IMR-90 (cell line): ENCODE results near the gene FES. TPM values are rescaled to one million over a fixed set of nuclear protein-coding genes. Genes with fewer than 3 reads are reported as not detected.

Experiments
- ATAC-seq: fragments of 200-7000 bp; cut with Tn5 transposase; 2 replicates; pipeline ENCODE4 v1.9.1; 2020; ENCODE audit warnings: low read depth, mild to moderate bottlenecking, moderate library complexity
- BruUV-seq: library from RNA; stranded (reverse); fragments of 400-500 nt; replicated peaks from 2 replicates; lab custom pipeline; 2021; lab: Mats Ljungman, UMichigan
- CTCF ChIA-PET: fragments of 300-600 bp; formaldehyde crosslinking; extraction: SDS; loops from one replicate; lab custom pipeline; 2021; ENCODE audit warnings: antibody characterized with exemption; lab: Yijun Ruan, JAX
- POLR2A ChIA-PET: fragments of 300-600 bp; sonication (Branson Sonifier 250); formaldehyde crosslinking; loops from one replicate; lab custom pipeline; 2022; ENCODE audit warnings: antibody characterized with exemption; ENCODE audit not compliant: unreplicated experiment; lab: Charles Lee
- DNase-seq: peaks from one replicate; pipeline ENCODE4 v3.0.0; 2013
- H2AFZ ChIP-seq: replicated peaks from 2 replicates; pipeline ENCODE3; 2013; ENCODE audit warnings: low read length, mild to moderate bottlenecking; ENCODE audit not compliant: poor library complexity
- H2AK5ac ChIP-seq: 2 replicates; pipeline ENCODE4 v1.6.1; 2013; ENCODE audit warnings: low read depth, low read length, inconsistent platforms
- H2AK9ac ChIP-seq: replicated peaks from 2 replicates; pipeline ENCODE3; 2013; ENCODE audit warnings: mild to moderate bottlenecking, low read depth, low read length, moderate library complexity; ENCODE audit not compliant: poor library complexity
- H2BK120ac ChIP-seq: 2 replicates; pipeline ENCODE4 v1.6.1; 2013; ENCODE audit warnings: low read depth, low read length, inconsistent platforms
- H2BK15ac ChIP-seq: 3 replicates; pipeline ENCODE4 v1.6.1; 2013; ENCODE audit warnings: low read depth, low read length, inconsistent platforms
- H2BK20ac ChIP-seq: 2 replicates; pipeline ENCODE4 v1.6.1; 2013; ENCODE audit warnings: low read depth, mild to moderate bottlenecking, inconsistent platforms, low read length, moderate library complexity
- H2BK5ac ChIP-seq: 2 replicates; pipeline ENCODE4 v1.6.1; 2013; ENCODE audit warnings: mild to moderate bottlenecking, low read depth, low read length, inconsistent platforms; ENCODE audit not compliant: poor library complexity, severe bottlenecking
- H3K14ac ChIP-seq: replicated peaks from 2 replicates; pipeline ENCODE4 v1.6.1; 2013; ENCODE audit warnings: low read depth, low read length, inconsistent platforms
- H3K18ac ChIP-seq: 2 replicates; pipeline ENCODE4 v1.6.1; 2013; ENCODE audit warnings: low read depth, low read length, control low read depth
- H3K23ac ChIP-seq: 2 replicates; pipeline ENCODE4 v1.6.1; 2013; ENCODE audit warnings: low read depth, low read length, inconsistent platforms
- H3K27ac ChIP-seq: 2 replicates; pipeline ENCODE4 v1.5.1; 2013; ENCODE audit warnings: mild to moderate bottlenecking, control low read depth, low read length; ENCODE audit not compliant: insufficient read depth
- H3K27me3 ChIP-seq: 2 replicates; pipeline ENCODE4 v1.6.1; 2013; ENCODE audit warnings: low read length; ENCODE audit not compliant: control insufficient read depth, insufficient read depth
- H3K36me3 ChIP-seq: 2 replicates; pipeline ENCODE4 v1.6.1; 2013; ENCODE audit warnings: low read length, mixed read lengths; ENCODE audit not compliant: control insufficient read depth, insufficient read depth
- H3K4ac ChIP-seq: 2 replicates; pipeline ENCODE4 v1.6.1; 2013; ENCODE audit warnings: low read depth, low read length, inconsistent platforms
- H3K4me1 ChIP-seq: 2 replicates; pipeline ENCODE4 v1.6.1; 2013; ENCODE audit warnings: low read length, mixed read lengths; ENCODE audit not compliant: control insufficient read depth, insufficient read depth
- H3K4me2 ChIP-seq: 2 replicates; pipeline ENCODE4 v1.6.1; 2013; ENCODE audit warnings: low read depth, mild to moderate bottlenecking, control low read depth, low read length, moderate library complexity
- H3K4me3 ChIP-seq: 2 replicates; pipeline ENCODE4 v1.5.1; 2013; ENCODE audit warnings: low read depth, mild to moderate bottlenecking, control low read depth, low read length, moderate library complexity; ENCODE audit not compliant: insufficient read depth
- H3K56ac ChIP-seq: 2 replicates; pipeline ENCODE4 v1.6.1; 2013; ENCODE audit warnings: low read length, inconsistent platforms; ENCODE audit not compliant: insufficient read depth; ENCODE audit errors: extremely low read depth
- H3K79me1 ChIP-seq, 2 experiments: 2 replicates each; pipeline ENCODE4 v1.6.1; 2013; ENCODE audit warnings: low read length in 2 of 2, inconsistent platforms in 1 of 2, low read depth in 1 of 2
- H3K9ac ChIP-seq: 2 replicates; pipeline ENCODE4 v1.6.1; 2013; ENCODE audit warnings: low read depth, low read length, control low read depth
- H3K9me1 ChIP-seq: 2 replicates; pipeline ENCODE4 v1.6.1; 2013; ENCODE audit warnings: low read length, inconsistent platforms; ENCODE audit not compliant: insufficient read depth
- H3K9me3 ChIP-seq: 2 replicates; pipeline ENCODE4 v1.6.1; 2013; ENCODE audit warnings: low read length; ENCODE audit not compliant: control insufficient read depth, insufficient read depth
- H4K20me1 ChIP-seq: 2 replicates; pipeline ENCODE4 v1.6.1; 2013; ENCODE audit warnings: low read length, inconsistent platforms; ENCODE audit not compliant: insufficient read depth
- H4K5ac ChIP-seq: 2 replicates; pipeline ENCODE4 v1.6.1; 2013; ENCODE audit warnings: mild to moderate bottlenecking, low read depth, low read length, control low read depth
- H4K8ac ChIP-seq, 2 experiments: 2 replicates each; pipeline ENCODE4 v1.6.1; 2013; ENCODE audit warnings: low read depth in 2 of 2, low read length in 2 of 2, control low read depth in 1 of 2, inconsistent platforms in 1 of 2
- H4K91ac ChIP-seq: 2 replicates; pipeline ENCODE4 v1.6.1; 2013; ENCODE audit warnings: low read depth, low read length, inconsistent platforms; ENCODE audit not compliant: insufficient read depth
- BHLHE40 ChIP-seq: fragments of 150-350 bp; IDR thresholded peaks from 2 replicates; pipeline ENCODE4 v1.6.1; 2016; ENCODE audit warnings: mild to moderate bottlenecking, low read depth, low read length
- CEBPB ChIP-seq: IDR thresholded peaks from 2 replicates; pipeline ENCODE4 v1.6.1; 2012; ENCODE audit warnings: low read depth, low read length, improper control_type of control experiment
- CHD1 ChIP-seq: IDR thresholded peaks from 2 replicates; pipeline ENCODE4 v1.6.1; 2012; ENCODE audit warnings: low read depth, low read length, improper control_type of control experiment
- FOS ChIP-seq: fragments of 150-350 bp; IDR thresholded peaks from 2 replicates; pipeline ENCODE4 v1.6.1; 2016; ENCODE audit warnings: low read depth, low read length
- MAFK ChIP-seq: IDR thresholded peaks from 2 replicates; pipeline ENCODE4 v1.6.1; 2012; ENCODE audit warnings: low read depth, low read length, improper control_type of control experiment
- MAZ ChIP-seq: IDR thresholded peaks from 2 replicates; pipeline ENCODE4 v1.6.1; 2012; ENCODE audit warnings: low read depth, mild to moderate bottlenecking, low read length, improper control_type of control experiment, moderate library complexity, borderline replicate concordance
- MXI1 ChIP-seq: IDR thresholded peaks from 2 replicates; pipeline ENCODE4 v1.6.1; 2012; ENCODE audit warnings: low read depth, mild to moderate bottlenecking, low read length, moderate library complexity, borderline replicate concordance
- NFE2L2 ChIP-seq: fragments of 150-350 bp; IDR thresholded peaks from 2 replicates; pipeline ENCODE4 v1.6.1; 2016; ENCODE audit warnings: low read depth, mild to moderate bottlenecking, low read length
- POLR2A ChIP-seq: IDR thresholded peaks from 2 replicates; pipeline ENCODE4 v1.6.1; 2012; ENCODE audit warnings: mild to moderate bottlenecking, low read depth, low read length
- RAD21 ChIP-seq: IDR thresholded peaks from 2 replicates; pipeline ENCODE4 v1.6.1; 2012; ENCODE audit warnings: low read length, improper control_type of control experiment
- RCOR1 ChIP-seq: IDR thresholded peaks from 2 replicates; pipeline ENCODE4 v1.6.1; 2012; ENCODE audit warnings: mild to moderate bottlenecking, low read length, improper control_type of control experiment; ENCODE audit not compliant: insufficient replicate concordance
- RFX5 ChIP-seq: IDR thresholded peaks from 2 replicates; pipeline ENCODE4 v1.8.0; 2012; ENCODE audit warnings: low read depth, mild to moderate bottlenecking, low read length, moderate library complexity
- SMC3 ChIP-seq: fragments of 150-350 bp; IDR thresholded peaks from 2 replicates; pipeline ENCODE4 v1.6.1; 2016; ENCODE audit warnings: low read depth, mild to moderate bottlenecking, antibody characterized with exemption, low read length, moderate library complexity
- WGBS, 2 experiments: methylation state at CpG; one replicate each; pipeline versions ENCODE4 v1.1.5 to v1.1.7; 2013; ENCODE audit warnings: missing lambda C conversion rate in 2 of 2; ENCODE audit not compliant: insufficient read length in 1 of 2; ENCODE audit errors: extremely low coverage in 2 of 2; 5-methylcytosine and 5-hydroxymethylcytosine counted together
- dilution Hi-C: fragments of 300-500 bp; cut with HindIII; formaldehyde crosslinking; loops from one replicate; pipeline ENCODE4 v1.14.3; 2018; ENCODE audit warnings: low sequenced_read_pairs; ENCODE audit not compliant: unreplicated experiment
- in situ Hi-C: fragments of 300-500 bp; cut with MboI; formaldehyde crosslinking; loops from 3 replicates; pipeline ENCODE4 v1.14.3; 2019; ENCODE audit warnings: low sequenced_read_pairs, inconsistent platforms, mixed read lengths
- intact Hi-C: fragments of 100-400 bp; cut with micrococcal nuclease; formaldehyde crosslinking; loops from 2 replicates; pipeline ENCODE4 v1.10.0; 2022
- polyA plus RNA-seq, 3 experiments: library from polyadenylated mRNA; depleted of rRNA; stranded (reverse); fragments of >200 nt; gene quantifications; 2 replicates each; pipeline ENCODE4 v1.2.3, GENCODE V29; 2012; ENCODE audit warnings: low replicate concordance in 1 of 3
- total RNA-seq: library from RNA; depleted of rRNA; stranded (reverse); fragments of >200 nt; gene quantifications from 2 replicates; pipeline ENCODE4 v1.2.3, GENCODE V29; 2012
- TF ChIP-seq, protein P1 (sequence below): fragments of 150-350 bp; IDR thresholded peaks from 2 replicates; pipeline ENCODE4 v1.6.1; 2017; ENCODE audit warnings: mild to moderate bottlenecking, antibody characterized with exemption, low read length, low read depth
- TF ChIP-seq, protein P2 (sequence below): fragments of 150-350 bp; IDR thresholded peaks from 2 replicates; pipeline ENCODE4 v1.6.1; 2016; ENCODE audit warnings: low read depth, mild to moderate bottlenecking, low read length, moderate library complexity, borderline replicate concordance
- TF ChIP-seq, protein P3 (sequence below): conservative IDR thresholded peaks from 2 replicates; pipeline ENCODE4 v1.5.1; 2012; ENCODE audit warnings: mild to moderate bottlenecking, low read depth, low read length, improper control_type of control experiment

The FES gene
- total and polyA plus RNA-seq, 2 of the 4 experiments (the other 2 are of a cell fraction) = 10.5 to 11.7 TPM

DNA sequence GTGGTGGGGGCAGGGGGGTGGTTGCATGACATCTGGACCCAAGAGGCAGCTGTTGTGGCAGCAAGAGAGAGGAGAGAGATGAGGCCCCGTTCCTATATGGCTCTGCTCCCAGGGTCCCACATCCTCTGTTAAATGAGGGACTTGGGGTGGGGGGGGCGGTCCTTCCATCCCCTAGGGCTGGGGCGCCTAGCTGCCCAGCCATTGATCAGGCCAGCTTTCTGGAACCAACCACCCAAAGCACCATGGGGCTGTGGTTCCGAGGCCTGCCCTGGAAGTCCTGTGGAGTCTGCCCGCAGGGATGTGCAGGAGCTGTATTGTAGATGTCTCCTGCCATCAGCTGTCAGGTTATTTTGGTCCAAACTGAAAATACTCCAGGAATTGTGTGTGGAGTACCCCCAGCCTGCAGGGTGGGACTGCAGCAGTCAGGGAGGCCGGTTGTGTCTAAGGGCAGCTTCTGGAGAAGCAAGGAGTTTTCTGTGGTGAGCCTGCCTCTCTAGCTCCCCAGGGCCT lies 10.8 kb upstream of the FES start:
- no peak overlapping the region for H3K56ac ChIP-seq
- no peak for ATAC-seq

More for the DNA sequence above, 10.8 kb upstream of the FES start:
- DNase-seq = no peak
- Histone ChIP-seq H3K9ac (peak overlapping the region; percentile 27; the same call in 1 of the 2 replicates), H3K4me1 (peaks cover 33% of the 10 kb centered on the region), H3K4me2 (peak overlapping the region; percentile 25; the same call in 1 of the 2 replicates), H2BK120ac (no peak overlapping the region), H2BK20ac (no peak overlapping the region), H4K5ac (no peak overlapping the region), H3K9me1 (peaks cover 8% of the 10 kb centered on the region), H2AFZ (no peak overlapping the region), H2AK5ac (peak overlapping the region; percentile 68; the same call in 1 of the 2 replicates), H3K4ac (peak overlapping the region; percentile 13; the same call in 1 of the 2 replicates), H4K8ac (no peak overlapping the region), H3K36me3 (peaks cover 29% of the 10 kb centered on the region), H3K79me1 (peaks cover 17 to 62% of the 10 kb centered on the region in 2 experiments), H4K91ac (no peak overlapping the region), H3K4me3 (no peak overlapping the region), H2BK15ac (no peak overlapping the region), H3K18ac (no peak overlapping the region), H3K14ac (peak overlapping the region; percentile 37; the same call in 1 of the 2 replicates), H3K9me3 (no peaks in the 10 kb centered on the region), H3K27ac (peak overlapping the region; percentile 10; the same call in 1 of the 2 replicates), H2AK9ac (peak overlapping the region; percentile 4), H3K23ac (no peak overlapping the region; the same call in 1 of the 2 replicates), H3K27me3 (no peaks in the 10 kb centered on the region), H2BK5ac (no peak overlapping the region), H4K20me1 (peaks cover 20% of the 10 kb centered on the region)
- in situ Hi-C loops = no loop called here
- dilution Hi-C loops = no loop called here
- TF ChIP-seq POLR2A = no peak
- TF ChIP-seq, protein P1, sequence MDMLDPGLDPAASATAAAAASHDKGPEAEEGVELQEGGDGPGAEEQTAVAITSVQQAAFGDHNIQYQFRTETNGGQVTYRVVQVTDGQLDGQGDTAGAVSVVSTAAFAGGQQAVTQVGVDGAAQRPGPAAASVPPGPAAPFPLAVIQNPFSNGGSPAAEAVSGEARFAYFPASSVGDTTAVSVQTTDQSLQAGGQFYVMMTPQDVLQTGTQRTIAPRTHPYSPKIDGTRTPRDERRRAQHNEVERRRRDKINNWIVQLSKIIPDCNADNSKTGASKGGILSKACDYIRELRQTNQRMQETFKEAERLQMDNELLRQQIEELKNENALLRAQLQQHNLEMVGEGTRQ = no peak
- TF ChIP-seq, protein P2, sequence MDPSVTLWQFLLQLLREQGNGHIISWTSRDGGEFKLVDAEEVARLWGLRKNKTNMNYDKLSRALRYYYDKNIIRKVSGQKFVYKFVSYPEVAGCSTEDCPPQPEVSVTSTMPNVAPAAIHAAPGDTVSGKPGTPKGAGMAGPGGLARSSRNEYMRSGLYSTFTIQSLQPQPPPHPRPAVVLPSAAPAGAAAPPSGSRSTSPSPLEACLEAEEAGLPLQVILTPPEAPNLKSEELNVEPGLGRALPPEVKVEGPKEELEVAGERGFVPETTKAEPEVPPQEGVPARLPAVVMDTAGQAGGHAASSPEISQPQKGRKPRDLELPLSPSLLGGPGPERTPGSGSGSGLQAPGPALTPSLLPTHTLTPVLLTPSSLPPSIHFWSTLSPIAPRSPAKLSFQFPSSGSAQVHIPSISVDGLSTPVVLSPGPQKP = no peak
- TF ChIP-seq CEBPB = no peak
- TF ChIP-seq MAFK = no peak
- TF ChIP-seq RCOR1 = no peak
- no peak for TF ChIP-seq SMC3
- TF ChIP-seq MAZ = no peak
- no peak for TF ChIP-seq MXI1
- TF ChIP-seq, protein P3, sequence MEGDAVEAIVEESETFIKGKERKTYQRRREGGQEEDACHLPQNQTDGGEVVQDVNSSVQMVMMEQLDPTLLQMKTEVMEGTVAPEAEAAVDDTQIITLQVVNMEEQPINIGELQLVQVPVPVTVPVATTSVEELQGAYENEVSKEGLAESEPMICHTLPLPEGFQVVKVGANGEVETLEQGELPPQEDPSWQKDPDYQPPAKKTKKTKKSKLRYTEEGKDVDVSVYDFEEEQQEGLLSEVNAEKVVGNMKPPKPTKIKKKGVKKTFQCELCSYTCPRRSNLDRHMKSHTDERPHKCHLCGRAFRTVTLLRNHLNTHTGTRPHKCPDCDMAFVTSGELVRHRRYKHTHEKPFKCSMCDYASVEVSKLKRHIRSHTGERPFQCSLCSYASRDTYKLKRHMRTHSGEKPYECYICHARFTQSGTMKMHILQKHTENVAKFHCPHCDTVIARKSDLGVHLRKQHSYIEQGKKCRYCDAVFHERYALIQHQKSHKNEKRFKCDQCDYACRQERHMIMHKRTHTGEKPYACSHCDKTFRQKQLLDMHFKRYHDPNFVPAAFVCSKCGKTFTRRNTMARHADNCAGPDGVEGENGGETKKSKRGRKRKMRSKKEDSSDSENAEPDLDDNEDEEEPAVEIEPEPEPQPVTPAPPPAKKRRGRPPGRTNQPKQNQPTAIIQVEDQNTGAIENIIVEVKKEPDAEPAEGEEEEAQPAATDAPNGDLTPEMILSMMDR = no peak
- TF ChIP-seq BHLHE40 = no peak
- no peak for TF ChIP-seq NFE2L2
- no peak for TF ChIP-seq FOS
- TF ChIP-seq RAD21 = no peak
- no peak for TF ChIP-seq CHD1
- TF ChIP-seq RFX5 = no peak
- POLR2A ChIA-PET = no interaction called here
- WGBS, 2 experiments = 71% methylated on average over 2 of the region's 6 CpGs; no CpG with 5 or more reads in 1 of the 2 experiments
- BruUV-seq = no TSS peak
- intact Hi-C loops = loop anchor here (5.0 kb wide), 2 partner anchors 156 to 226 kb away; partner anchors contain the start of gene BLM
- CTCF ChIA-PET = no interaction called here
